GM12891 (cell line): ENCODE data around the gene RGS5.

Experiments used
- PAX5 ChIP-seq: IDR thresholded peaks from 2 replicates; pipeline ENCODE4 v1.6.1; 2011; ENCODE audit warnings: low read length, moderate library complexity, mild to moderate bottlenecking; ENCODE audit not compliant: insufficient read depth, severe bottlenecking
- POLR2A ChIP-seq: IDR thresholded peaks from 2 replicates; pipeline ENCODE4 v1.6.1; 2011; ENCODE audit warnings: low read depth, low read length, control low read depth
- POLR2AphosphoS5 ChIP-seq: IDR thresholded peaks from 2 replicates; pipeline ENCODE4 v1.6.1; 2011; ENCODE audit warnings: low read depth, low read length, control low read depth
- POU2F2 ChIP-seq: IDR thresholded peaks from 2 replicates; pipeline ENCODE4 v1.6.1; 2011; ENCODE audit warnings: low read depth, mild to moderate bottlenecking, control low read depth, low read length, moderate library complexity
- SPI1 ChIP-seq: IDR thresholded peaks from 2 replicates; pipeline ENCODE4 v1.6.1; 2011; ENCODE audit warnings: low read depth, low read length, control low read depth
- TAF1 ChIP-seq: IDR thresholded peaks from 2 replicates; pipeline ENCODE4 v1.6.1; 2011; ENCODE audit warnings: low read depth, low read length, control low read depth

DNA sequence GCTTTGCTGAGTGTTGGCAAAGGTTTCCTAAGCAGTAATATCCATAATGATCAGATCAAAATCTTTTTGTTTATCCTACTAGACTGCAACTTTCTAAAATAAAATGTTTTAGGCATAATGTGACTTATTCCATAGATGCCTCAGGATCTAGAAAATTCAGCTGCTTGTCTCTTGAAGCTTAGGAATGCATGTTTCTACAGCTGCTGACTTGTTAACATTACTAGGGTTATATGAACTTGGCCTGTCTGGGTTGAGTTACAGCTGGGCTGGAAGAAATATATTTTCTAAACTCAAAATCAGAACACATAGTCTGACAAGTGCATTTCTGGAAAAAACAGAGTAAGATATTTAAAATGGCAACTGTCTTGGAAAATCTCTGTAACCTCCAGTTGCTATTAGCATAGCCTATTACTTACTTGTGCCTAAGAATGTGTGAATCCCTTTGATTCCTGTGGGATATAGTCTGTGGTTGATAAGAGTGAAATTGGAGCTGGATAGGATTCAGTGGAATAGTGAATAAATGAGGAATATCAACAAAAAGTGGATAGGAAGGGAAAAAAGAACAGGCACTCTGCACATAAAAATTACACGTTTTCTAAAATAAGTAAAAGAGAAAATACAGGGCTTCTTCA, 72.4 kb downstream of the RGS5 start:
- TF ChIP-seq POLR2A (no peak), TAF1 (no peak), POLR2AphosphoS5 (no peak), POU2F2 (no peak), PAX5 (no peak), SPI1 (no peak)
